Upper lobe of right lung (tissue), 1 donor: ENCODE measurements around the gene ARID1B. TPM values are rescaled to one million over a fixed set of nuclear protein-coding genes. Genes with fewer than 3 reads are reported as not detected.

ENCODE experiments used
- ATAC-seq: fragments of 200-7000 bp; cut with Tn5 transposase; one replicate; pipeline ENCODE4 v1.9.1; 2020; ENCODE audit warnings: mild to moderate bottlenecking, moderate library complexity
- DNase-seq: peaks from one replicate; pipeline ENCODE4 v3.0.0-alpha.2; 2020
- H3K27ac ChIP-seq: fragments of 200-600 bp; one replicate; pipeline ENCODE4 v1.8.0; 2022
- H3K27me3 ChIP-seq: fragments of 200-600 bp; one replicate; pipeline ENCODE4 v1.8.0; 2022; ENCODE audit warnings: mild to moderate bottlenecking
- H3K36me3 ChIP-seq: fragments of 200-600 bp; one replicate; pipeline ENCODE4 v1.8.0; 2022
- H3K4me1 ChIP-seq: fragments of 200-600 bp; one replicate; pipeline ENCODE4 v1.8.0; 2022
- H3K4me3 ChIP-seq: fragments of 200-600 bp; one replicate; pipeline ENCODE4 v1.8.0; 2022; ENCODE audit warnings: mild to moderate bottlenecking
- H3K9me3 ChIP-seq: fragments of 200-600 bp; one replicate; pipeline ENCODE4 v1.8.0; 2022
- intact Hi-C: fragments of 100-400 bp; cut with DNase I; formaldehyde crosslinking; loops from one replicate; pipeline ENCODE4 v1.11.0; 2022
- total RNA-seq: library from RNA; stranded (reverse); fragmentation: NEBNext Ultra II Directional; extraction: Animal tissue kit (Norgen Biotek cat#: 25700); gene quantifications from one replicate; pipeline ENCODE4 v1.2.1, GENCODE V29; 2021
- TF ChIP-seq, protein P1 (sequence below): fragments of 200-600 bp; IDR thresholded peaks from one replicate; pipeline ENCODE4 v1.8.0; 2022; ENCODE audit warnings: antibody characterized with exemption
- donor health status: DM: no; HTN: yes; CAD: no; lungs with severe emphysema.

The ARID1B gene
- total RNA-seq, 1 donor from 2014 or later: 80.4 TPM

DNA sequence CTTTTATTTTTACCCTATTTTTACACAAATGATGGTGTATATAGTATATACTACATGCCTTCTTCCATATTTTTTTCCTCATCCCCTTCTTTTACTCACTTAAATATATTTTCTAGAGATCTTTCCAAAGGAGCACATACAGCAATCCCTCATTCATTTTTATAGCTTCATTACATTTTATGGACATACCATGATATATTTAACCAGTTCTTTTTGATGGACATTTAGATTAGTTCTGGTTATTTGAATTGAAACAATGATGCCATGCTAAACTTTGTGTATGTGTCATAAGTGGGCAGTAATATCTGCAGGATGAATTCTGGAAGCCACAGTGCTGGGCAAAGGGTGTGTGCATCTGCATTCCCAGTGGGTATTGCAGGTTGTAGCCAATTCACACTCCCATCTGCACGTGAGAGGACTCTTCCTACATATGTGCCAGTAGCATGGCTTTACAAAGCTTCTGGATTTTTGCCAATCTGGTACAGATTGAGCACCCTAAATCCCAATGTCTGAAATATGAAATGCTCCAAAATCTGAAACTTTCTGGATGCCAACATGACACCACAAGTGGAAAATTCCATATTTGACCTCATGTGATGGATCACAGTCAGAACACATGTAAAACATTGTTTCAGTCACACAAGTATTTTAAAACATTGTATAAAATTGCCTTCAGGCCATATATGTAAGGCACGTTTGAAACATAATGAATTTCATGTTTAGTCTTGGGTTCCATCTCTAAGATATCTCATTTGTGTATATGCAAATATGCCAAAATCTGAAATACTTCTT lies 127.2 kb downstream of the ARID1B start:
- Histone ChIP-seq H3K27ac (no peak overlapping the region), H3K4me1 (no peaks in the 10 kb centered on the region), H3K4me3 (no peak overlapping the region), H3K27me3 (no peaks in the 10 kb centered on the region), H3K36me3 (peaks cover 8% of the 10 kb centered on the region), H3K9me3 (no peaks in the 10 kb centered on the region)
- TF ChIP-seq, protein P1, sequence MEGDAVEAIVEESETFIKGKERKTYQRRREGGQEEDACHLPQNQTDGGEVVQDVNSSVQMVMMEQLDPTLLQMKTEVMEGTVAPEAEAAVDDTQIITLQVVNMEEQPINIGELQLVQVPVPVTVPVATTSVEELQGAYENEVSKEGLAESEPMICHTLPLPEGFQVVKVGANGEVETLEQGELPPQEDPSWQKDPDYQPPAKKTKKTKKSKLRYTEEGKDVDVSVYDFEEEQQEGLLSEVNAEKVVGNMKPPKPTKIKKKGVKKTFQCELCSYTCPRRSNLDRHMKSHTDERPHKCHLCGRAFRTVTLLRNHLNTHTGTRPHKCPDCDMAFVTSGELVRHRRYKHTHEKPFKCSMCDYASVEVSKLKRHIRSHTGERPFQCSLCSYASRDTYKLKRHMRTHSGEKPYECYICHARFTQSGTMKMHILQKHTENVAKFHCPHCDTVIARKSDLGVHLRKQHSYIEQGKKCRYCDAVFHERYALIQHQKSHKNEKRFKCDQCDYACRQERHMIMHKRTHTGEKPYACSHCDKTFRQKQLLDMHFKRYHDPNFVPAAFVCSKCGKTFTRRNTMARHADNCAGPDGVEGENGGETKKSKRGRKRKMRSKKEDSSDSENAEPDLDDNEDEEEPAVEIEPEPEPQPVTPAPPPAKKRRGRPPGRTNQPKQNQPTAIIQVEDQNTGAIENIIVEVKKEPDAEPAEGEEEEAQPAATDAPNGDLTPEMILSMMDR: no peak
- intact Hi-C loops: no loop called here
- no peak for ATAC-seq
- DNase-seq: no peak

DNA sequence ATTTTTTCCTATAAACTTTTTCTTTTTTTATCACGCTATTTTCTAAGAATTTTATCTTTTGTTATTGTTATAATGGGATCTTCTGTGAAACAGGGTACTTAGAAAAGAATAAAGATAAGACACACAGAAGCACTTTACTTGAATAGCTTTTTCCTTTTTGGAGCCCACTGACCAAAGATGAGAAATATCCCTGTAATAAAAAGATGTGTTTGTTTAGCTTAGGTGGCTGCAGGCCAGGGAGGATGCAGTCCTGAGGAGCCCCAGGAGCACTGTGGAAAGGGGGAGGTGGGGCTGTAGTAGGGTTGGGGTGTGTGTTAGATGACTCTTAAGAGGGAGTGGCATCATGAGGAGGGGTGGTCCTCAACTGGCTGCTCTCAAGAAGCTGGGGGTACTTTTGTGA lies 128.6 kb downstream of the ARID1B start:
- Histone ChIP-seq H3K36me3 (peaks cover 8% of the 10 kb centered on the region), H3K4me3 (no peak overlapping the region), H3K27ac (no peak overlapping the region), H3K4me1 (no peaks in the 10 kb centered on the region), H3K27me3 (no peaks in the 10 kb centered on the region), H3K9me3 (no peaks in the 10 kb centered on the region)
- intact Hi-C loops: no loop called here
- DNase-seq (no peak), ATAC-seq (no peak)
- TF ChIP-seq, protein P1: no peak

DNA sequence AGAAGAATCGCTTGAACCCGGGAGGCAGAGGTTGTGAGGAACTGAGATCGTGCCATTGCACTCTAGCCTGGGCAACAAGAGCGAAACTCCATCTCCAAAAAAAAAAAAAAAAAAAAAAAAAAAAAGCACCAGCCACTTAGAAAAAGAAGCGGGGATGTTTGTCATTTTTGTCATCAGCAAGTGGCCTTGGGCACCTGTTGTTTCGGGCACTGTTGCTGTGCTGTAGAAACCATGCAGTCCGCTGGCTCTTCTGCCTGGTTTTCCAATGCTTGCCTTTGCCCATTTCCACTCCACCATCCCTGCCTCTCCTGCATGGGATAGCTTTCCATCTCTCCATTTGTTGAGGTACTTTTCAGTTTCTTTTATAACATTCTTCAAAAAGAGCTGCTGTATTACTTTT lies 129.3 kb downstream of the ARID1B start:
- ATAC-seq (no peak), DNase-seq (no peak)
- intact Hi-C loops: no loop called here
- Histone ChIP-seq H3K36me3 (peaks cover 8% of the 10 kb centered on the region), H3K27me3 (no peaks in the 10 kb centered on the region), H3K27ac (no peak overlapping the region), H3K9me3 (no peaks in the 10 kb centered on the region), H3K4me3 (no peak overlapping the region), H3K4me1 (peaks cover 3% of the 10 kb centered on the region)
- TF ChIP-seq, protein P1: no peak

DNA sequence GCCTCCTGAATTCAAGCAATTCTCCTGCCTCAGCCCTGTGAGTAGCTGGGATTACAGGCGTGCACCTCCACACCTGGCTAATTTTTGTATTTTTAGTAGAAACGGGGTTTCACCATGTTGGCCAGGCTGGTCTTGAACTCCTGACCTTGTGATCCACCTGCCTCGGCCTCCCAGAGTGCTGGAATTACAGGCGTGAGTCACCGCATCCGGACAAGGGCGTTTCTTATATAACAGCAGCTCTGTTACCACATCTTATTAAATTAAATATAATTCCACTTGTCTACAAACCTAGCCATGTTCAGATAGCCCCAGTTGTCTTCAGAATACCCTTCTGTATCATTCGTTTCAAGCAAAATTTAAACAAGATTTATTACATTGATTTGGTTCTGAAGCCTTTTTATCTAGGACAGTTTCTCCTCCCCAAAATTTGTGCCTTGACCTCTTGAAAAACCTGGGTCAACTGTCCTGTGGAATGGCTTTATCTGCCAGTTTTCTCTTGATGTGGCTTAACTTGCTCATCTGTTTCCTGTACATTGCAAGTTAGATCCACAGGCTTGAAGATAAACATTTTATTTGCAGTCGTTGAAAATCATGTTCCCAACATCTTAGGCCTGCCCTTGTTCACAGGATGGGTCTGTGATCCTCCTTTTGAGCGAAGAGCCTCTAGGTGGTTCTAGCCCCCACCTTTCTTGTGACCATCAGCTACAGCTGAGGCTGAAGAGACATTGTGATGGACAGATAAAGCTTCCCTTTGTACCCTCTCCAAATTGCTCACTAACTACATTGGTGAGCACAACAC lies 132.2 kb downstream of the ARID1B start:
- Histone ChIP-seq H3K27me3 (no peaks in the 10 kb centered on the region), H3K4me3 (no peak overlapping the region), H3K27ac (no peak overlapping the region), H3K9me3 (no peaks in the 10 kb centered on the region), H3K36me3 (no peaks in the 10 kb centered on the region), H3K4me1 (peaks cover 3% of the 10 kb centered on the region)
- ATAC-seq: no peak
- DNase-seq: no peak
- intact Hi-C loops: no loop called here
- TF ChIP-seq, protein P1: no peak

DNA sequence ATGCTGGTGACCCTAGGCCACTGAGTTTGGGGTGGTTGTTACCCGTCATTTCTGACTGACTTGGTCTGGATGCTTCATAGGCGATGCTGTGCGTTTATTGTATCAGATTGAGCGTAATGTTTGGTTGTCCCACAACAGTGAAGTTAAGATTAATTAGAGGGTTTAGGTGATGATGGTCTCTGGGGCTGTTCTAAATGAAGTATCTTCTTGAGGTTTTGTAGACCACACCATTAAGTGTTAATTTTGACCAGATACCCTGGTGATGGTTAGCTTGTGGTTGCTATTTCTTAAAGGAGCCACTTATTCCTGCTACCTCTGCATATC lies 132.8 kb downstream of the ARID1B start:
- Histone ChIP-seq H3K27ac (no peak overlapping the region), H3K4me3 (no peak overlapping the region), H3K36me3 (no peaks in the 10 kb centered on the region), H3K9me3 (no peaks in the 10 kb centered on the region), H3K27me3 (no peaks in the 10 kb centered on the region), H3K4me1 (peaks cover 3% of the 10 kb centered on the region)
- intact Hi-C loops: no loop called here
- DNase-seq (no peak), ATAC-seq (no peak)
- TF ChIP-seq, protein P1: no peak
